ENCODE measurements around the gene ATXN7L1.

DNA sequence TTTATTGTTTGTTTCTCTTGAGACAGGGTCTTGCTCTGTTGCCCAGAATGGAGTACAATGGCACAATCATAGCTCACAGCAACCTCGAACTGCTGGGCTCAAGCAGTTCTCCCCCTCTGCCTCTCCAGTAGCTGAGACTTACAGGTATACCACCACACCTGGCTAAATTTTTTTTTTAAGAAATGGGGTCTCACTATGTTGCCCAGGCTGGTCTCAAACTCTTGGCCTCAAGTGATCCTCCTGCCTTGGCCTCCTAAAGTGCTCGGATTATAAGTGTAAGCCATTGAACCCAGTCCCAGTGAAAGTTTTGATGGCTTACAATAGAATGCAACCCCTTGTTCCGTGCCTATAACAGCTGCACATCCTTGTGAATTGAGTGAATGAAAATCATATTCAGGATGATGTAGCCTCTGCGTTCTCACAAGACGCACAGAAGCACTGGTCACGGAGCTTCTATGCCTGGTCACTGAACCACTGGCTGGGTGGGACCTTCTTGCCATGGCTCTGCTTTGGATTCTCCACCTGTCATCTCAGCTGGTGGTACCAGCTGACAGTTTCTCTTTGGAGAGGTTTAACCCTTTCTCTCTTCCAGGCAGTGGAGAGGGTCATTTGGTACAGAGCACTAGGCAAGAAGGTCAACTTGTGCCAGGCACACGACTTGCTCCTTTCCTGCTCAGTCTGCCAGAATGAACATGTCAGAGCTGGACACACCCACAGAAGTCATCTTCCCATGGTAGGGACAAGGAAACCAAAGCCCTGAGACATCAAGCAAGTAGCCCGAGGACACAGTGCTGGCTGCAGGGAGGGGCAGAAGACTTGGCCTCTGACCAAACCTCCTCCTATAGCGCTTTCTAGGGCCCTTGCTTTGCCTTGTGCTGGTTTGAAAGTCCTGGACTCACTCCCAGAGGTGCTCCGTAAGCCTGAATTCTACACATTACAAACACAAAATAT, 89.6 kb downstream of the ATXN7L1 start:
- TF ChIP-seq, protein P1, sequence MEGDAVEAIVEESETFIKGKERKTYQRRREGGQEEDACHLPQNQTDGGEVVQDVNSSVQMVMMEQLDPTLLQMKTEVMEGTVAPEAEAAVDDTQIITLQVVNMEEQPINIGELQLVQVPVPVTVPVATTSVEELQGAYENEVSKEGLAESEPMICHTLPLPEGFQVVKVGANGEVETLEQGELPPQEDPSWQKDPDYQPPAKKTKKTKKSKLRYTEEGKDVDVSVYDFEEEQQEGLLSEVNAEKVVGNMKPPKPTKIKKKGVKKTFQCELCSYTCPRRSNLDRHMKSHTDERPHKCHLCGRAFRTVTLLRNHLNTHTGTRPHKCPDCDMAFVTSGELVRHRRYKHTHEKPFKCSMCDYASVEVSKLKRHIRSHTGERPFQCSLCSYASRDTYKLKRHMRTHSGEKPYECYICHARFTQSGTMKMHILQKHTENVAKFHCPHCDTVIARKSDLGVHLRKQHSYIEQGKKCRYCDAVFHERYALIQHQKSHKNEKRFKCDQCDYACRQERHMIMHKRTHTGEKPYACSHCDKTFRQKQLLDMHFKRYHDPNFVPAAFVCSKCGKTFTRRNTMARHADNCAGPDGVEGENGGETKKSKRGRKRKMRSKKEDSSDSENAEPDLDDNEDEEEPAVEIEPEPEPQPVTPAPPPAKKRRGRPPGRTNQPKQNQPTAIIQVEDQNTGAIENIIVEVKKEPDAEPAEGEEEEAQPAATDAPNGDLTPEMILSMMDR (IDR thresholded peaks at IDR 0.05) = no peak
- TF ChIP-seq POLR2AphosphoS5 (IDR thresholded peaks at IDR 0.05) (no peak), EP300 (IDR thresholded peaks at IDR 0.05) (no peak), POLR2A (IDR thresholded peaks at IDR 0.05; ENCODE audit: low read depth) (no peak)

All from esophagus muscularis mucosa (tissue), 4 donors.